NCI-H1417 treated with DMSO at 0.1 percent for 48 hours (cell line): Measurements from ENCODE around the gene STARD13.

Source experiments
- DNase-seq: peaks from one replicate; lab custom pipeline; 2025; lab: John Stamatoyannopoulos, UW

Gene STARD13

DNA sequence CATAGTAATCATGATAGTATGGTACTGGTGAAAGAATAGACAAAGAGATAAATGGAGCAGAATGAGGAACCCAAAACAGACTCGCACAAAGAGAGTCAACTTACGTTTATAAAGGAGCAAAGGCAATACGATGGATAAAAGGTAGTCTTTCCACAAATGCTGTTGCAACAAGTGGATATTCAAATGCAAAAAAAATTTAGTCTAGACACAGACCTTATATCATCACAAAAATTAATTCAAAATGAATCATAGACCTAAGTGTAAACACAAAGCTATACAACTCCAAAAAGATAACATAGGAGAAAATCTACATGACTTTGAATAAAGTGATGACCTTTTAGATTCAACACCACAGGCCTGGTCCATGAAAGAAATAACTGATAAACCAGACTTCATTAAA, 137.7 kb downstream of the STARD13 start:
- DNase-seq = no peak

GRCh38 chr13:33146843-33147611, 138.5 kb downstream of the STARD13 start:
- no peak for DNase-seq

GRCh38 chr13:33145667-33146066, 139.9 kb downstream of the STARD13 start:
- no peak for DNase-seq

GRCh38 chr13:33144358-33144784, 141.2 kb downstream of the STARD13 start:
- no peak for DNase-seq

GRCh38 chr13:33139780-33140535, 145.6 kb downstream of the STARD13 start:
- no peak for DNase-seq

GRCh38 chr13:33139184-33139583, 146.4 kb downstream of the STARD13 start:
- no peak for DNase-seq

DNA sequence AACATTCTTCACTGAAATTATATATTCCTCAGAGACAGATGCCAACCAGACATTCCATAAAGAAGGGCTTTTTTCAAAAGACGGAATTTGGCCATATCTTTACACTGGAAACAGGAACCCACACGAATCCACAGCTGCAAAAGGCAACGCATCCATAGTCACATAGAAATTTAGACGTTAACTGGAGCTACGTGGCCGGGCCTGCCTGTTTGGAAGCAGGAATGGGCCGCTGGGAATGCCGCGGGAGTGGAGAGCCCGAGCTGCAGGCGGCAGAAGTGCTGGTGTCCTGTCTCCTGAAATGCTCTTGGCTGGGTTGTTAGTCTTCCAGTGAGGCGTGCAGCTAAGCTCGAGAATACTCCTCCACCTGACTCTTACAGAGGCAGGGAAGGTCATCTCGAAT, 147.1 kb downstream of the STARD13 start:
- DNase-seq = no peak

DNA sequence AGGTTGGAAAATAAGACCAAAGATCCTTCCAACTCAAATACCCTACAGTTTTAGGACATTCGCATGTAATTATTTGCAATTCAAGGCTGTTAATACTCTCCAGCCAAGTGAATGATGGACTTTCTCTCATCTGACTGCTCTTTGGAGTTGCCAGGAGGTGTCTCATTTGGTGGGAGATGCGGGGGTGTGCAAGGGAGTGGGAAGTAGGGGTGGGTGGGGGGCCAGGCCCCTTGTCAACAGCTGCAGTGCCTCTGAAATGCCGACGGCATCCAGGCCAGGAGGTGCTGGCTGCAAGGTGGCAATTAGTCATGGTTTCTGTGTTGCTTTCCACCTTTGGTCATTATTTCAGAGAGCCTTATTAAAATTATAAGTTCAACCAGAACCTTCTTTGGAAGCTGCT, 147.8 kb downstream of the STARD13 start:
- DNase-seq = no peak

DNA sequence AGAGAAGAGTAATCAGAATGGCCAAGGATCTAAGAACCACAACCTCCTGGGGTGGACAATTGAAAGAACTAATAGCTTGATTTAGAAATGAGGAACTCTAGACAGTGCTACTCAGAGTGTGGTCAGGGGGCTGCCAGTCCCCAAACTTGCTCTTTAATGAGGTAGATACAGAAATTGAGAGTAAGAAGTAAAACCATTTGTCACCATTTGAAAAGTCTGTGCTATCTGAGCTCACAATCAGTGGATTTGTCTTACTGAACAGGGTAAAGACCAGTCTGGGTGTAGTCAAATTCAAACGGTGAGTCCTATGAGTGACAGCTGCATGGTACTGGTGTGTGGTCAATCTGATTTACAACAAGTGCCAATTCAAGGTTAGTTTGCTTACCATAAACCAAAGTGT, 150.5 kb downstream of the STARD13 start:
- DNase-seq = no peak

- DNase-seq = no peak
Observed at GRCh38 chr13:33134213-33134612, 151.3 kb downstream of the STARD13 start.

DNA sequence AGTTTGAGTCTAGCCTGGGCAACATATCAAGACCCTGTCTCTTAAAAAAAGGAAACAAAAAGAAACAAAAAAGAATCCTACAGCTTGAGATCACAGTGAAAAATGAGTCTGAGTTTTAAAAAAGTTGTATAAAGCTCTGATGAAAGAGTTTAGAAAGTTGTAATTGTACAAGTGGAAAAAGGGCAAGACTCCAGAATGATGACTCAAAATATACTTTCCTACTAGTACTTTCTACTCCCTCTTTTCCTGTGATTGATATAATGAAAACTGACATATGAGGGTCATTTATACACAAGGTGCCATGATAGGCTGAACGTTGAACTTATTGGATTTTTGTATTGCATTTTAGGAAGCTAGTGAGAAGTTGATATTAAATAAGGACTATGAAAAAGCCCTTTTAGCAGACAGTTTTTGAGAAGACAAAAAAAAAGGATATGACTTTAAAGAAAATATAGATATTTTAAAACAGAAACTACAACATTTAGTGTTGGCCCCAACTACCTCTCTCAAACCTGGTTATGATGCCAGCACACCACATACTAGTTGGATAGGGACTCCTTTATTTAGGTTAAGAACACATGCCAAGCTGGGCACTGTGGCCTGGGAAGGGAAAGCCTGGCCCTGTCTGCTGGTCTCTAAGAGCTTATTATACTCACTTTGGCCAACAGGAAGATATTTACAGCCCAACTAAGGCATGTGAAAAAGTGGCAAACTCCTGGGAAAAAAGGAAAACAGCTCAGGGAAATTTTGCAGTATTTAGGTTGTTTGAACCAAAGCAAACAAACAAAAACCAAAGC, 152.7 kb downstream of the STARD13 start:
- no peak for DNase-seq

DNA sequence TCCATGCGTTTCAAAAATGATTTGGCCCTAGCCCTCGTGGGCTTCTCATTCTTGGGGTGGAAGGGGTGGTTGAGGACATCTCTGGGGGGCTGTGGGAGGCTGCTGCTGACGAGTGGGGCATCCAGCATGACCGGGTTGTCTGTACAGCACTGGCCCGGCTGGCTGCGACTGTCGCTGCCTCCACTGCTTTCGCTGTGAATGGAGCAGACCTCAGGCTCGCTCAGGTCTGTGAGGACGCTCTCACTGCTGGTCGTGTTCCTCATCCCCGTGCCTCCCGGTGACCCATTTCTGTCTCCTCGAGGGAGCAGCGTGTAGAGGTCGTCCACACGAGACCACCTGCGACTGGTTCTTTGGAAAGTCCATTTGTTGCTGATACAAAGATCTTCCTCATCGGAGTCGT, 155.7 kb downstream of the STARD13 start:
- no peak for DNase-seq

DNA sequence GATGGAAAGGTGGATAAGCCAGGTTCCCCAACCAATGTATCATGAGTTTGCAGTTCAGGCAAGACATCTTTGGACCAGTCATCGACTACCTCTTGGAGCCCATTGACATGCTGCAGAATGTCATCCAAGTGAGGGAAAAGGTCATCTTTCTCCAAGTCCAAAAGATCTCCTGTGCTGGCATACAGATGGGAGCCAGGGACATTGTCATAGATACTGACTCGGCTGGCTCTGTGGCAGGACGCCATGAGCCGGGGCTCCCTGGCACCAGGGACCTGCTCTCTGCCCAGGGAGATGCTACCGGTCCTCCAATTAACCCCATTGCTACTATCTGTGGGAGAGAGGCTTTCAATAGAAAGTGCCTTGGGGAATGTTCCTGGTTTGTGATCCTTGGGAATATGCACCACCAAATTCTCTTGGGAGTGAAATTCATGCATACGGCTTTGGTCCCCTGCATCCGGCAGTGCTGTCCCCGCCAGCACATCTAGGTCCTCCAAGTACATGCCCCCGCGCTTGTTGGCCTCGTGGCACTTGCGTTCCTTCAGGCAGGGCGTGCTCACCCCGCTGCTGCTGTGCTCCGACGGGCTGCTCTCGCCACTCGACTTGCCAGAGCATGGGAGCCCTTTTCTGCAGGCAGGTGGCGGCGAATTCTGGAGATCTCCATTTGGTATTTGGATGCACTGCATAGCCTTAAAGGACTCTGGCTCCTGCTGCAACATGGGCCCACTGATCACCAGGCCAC, 156.3 kb downstream of the STARD13 start:
- DNase-seq = no peak

DNA sequence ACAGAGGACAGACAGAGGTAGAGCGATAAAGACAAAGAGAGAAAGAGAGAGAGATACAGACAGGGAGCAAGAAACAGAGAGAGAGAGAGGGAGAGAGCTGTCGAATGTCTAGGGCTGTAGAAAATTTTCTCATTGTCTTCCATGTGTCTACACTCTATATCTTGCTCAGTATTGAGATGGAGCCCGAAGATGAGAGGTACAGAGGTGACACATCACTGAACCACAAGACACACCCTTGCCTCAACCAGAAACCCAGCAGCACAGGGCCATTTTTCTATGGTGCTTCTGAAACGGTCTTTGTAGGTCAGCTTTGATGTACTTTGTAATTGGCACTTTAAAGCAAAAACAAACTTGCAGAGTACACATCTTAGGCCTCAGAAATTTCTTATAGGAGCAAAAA, 157.4 kb downstream of the STARD13 start:
- no peak for DNase-seq

DNA sequence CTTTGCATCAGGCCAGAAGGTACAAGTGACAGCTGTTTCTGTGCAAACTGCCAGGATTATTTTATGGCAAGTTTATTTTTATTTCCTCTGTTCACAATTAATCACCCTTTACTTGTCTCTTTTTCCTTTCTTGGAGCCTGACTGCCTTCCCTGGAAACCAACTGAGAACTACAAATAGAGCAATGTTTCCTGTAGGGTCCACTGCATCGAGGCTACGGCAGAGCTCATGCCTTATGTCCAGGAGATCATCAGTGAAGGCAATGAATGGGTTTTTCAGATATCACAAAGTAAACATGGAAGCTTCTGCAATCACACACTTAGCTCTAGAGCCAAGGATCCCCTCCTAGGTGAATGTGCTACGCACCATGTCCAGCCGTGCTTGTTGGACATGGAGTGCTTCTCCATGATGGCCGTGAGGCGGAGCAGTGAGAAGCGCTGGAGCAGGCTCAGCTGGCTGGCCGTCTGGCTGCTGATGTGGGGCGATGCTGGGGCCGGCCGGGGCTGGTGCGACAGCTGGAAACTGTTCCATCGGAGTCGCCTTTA, 158.5 kb downstream of the STARD13 start:
- DNase-seq = no peak

- no peak for DNase-seq
Observed at GRCh38 chr13:33125821-33126570, 159.6 kb downstream of the STARD13 start.

DNA sequence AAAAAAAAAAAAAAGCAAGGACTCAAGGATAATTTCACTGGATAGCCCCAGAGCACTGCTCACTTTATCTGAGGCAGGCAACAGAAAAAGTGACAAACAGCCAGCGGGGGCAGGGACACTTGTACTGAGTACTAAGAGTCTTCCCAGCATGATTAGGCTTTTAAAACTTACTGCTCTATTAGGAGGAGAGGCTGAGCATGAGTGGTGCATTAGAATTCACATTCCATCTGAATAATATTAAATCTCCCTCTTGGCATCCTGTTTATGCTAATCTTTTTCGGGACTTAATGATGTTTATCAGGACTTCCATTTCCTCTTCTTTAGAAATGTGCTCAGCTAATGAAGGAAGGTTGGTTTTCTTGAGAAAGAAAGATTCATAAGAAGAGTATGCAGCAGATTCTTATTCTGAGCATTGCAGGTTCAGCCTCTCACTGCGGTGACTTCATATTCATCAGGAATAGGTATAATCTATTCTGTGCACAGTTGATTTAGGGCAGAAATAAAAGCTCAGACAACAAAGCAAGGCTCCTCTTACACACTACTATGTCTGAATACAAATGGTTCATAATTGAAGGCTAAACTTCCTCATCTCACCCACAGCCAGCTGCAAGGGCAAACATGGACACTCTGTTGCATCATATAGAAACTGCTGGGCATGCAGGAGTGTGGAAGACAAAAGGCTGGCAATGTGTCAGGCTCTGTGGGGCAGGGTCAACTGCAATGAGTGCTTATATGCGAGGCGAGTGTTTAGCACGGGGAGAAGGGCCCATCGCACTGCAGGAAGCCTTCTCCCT, 162.3 kb downstream of the STARD13 start:
- DNase-seq = no peak

DNA sequence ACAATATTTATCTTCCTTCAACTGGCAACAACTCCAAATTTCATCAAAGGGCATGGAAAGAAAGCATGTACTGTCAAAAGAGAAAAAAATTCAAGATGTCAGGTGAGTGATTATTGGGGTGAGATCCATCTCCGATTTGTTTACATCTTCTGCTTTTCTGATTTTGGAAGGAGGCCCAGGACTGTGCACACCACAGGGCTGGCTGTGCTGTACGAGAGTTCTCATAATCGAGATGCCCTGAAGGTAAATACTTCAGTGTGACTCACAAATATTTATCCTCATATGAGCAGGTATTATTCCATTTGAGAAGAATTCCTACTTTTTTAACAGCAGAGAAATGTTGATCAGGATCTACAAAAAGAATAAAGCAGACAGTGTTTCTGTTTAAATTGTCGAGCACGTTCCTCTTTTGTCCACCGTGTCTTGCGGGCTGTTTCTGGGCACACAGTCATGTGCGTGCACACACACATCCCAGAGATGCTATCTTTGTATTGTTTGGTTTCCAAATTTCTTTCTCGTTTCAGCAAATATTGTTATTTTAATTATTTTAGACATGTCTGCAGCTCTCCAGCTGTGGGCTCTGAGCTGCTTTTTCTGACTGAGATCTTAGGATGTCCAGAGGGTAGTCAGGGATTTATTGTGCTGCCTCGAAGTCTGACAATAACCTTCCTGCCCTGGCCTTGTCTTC, 165.6 kb downstream of the STARD13 start:
- no peak for DNase-seq

- no peak for DNase-seq
Observed at GRCh38 chr13:33119022-33119781, 166.4 kb downstream of the STARD13 start.
